ENCODE data around the gene BRD1.
A peak's percentile ranks its signal among the peaks of the same experiment; 100 is the strongest.
"Not testable (repeated sequence)": the region's sequence is repeated elsewhere in the genome, so short reads cannot be mapped to it uniquely, and the experiment has no call there.

BRD1 gene

GRCh38 chr22:49852898-49853894 lies 25.5 kb upstream of the BRD1 start, which contains the start of gene ZBED4:
Gene ZBED4, plus strand, starts transcription at chr22:49853844. Its CDS starts 29,819 bp downstream, at chr22:49883663.
- DNase-seq: peak; percentile 96 to 98

- not testable (repeated sequence) for DNase-seq
These were observed 24.9 kb upstream of the BRD1 start for GRCh38 chr22:49852568-49852897.

GRCh38 chr22:49850959-49851802 lies 23.5 kb upstream of the BRD1 start:
- no peak for DNase-seq

GRCh38 chr22:49850021-49850911 lies 22.6 kb upstream of the BRD1 start:
- no peak for DNase-seq

GRCh38 chr22:49849161-49850020 lies 21.7 kb upstream of the BRD1 start:
- no peak for DNase-seq

- DNase-seq: no peak
These were observed 21.1 kb upstream of the BRD1 start for GRCh38 chr22:49848690-49849160.

GRCh38 chr22:49847751-49848689 lies 20.3 kb upstream of the BRD1 start:
- no peak for DNase-seq

GRCh38 chr22:49845666-49846459 lies 18.2 kb upstream of the BRD1 start:
- no peak for DNase-seq

GRCh38 chr22:49845241-49845640 lies 17.6 kb upstream of the BRD1 start:
- DNase-seq: no peak

GRCh38 chr22:49838771-49839717 lies 11.4 kb upstream of the BRD1 start:
- no peak for DNase-seq

- DNase-seq: no peak
These were observed 5.8 kb upstream of the BRD1 start for GRCh38 chr22:49833340-49834007.

- DNase-seq: no peak
These were observed 1.6 kb upstream of the BRD1 start for GRCh38 chr22:49829044-49829853.

GRCh38 chr22:49828599-49828965 lies 909 bp upstream of the BRD1 start:
- DNase-seq: no peak

- no peak for DNase-seq
These were observed 311 bp downstream of the BRD1 start for GRCh38 chr22:49827271-49827852.

- DNase-seq: peak in 1 of 2 experiments; percentile 26
These were observed 936 bp downstream of the BRD1 start for GRCh38 chr22:49826603-49827270.

Data from SHP77 (cell line).